Breast epithelium (tissue), 3 donors: ENCODE measurements around the gene DAB2IP.
A peak's percentile ranks its signal among the peaks of the same experiment; 100 is the strongest.

Experiments
- POLR2A ChIP-seq: fragments of 450-650 bp; IDR thresholded peaks from one replicate; pipeline ENCODE4 v1.6.1; 2016; ENCODE audit warnings: antibody characterized with exemption, mild to moderate bottlenecking, moderate library complexity
- TF ChIP-seq, protein P1 (sequence below), 3 donors: fragments of 450-650 bp; IDR thresholded peaks; one replicate each; pipeline ENCODE4 v1.5.1; 2016 to 2017; ENCODE audit warnings: antibody characterized with exemption in 3 of 3, mild to moderate bottlenecking in 3 of 3, moderate library complexity in 3 of 3

- no peak for TF ChIP-seq POLR2A
- TF ChIP-seq, protein P1, sequence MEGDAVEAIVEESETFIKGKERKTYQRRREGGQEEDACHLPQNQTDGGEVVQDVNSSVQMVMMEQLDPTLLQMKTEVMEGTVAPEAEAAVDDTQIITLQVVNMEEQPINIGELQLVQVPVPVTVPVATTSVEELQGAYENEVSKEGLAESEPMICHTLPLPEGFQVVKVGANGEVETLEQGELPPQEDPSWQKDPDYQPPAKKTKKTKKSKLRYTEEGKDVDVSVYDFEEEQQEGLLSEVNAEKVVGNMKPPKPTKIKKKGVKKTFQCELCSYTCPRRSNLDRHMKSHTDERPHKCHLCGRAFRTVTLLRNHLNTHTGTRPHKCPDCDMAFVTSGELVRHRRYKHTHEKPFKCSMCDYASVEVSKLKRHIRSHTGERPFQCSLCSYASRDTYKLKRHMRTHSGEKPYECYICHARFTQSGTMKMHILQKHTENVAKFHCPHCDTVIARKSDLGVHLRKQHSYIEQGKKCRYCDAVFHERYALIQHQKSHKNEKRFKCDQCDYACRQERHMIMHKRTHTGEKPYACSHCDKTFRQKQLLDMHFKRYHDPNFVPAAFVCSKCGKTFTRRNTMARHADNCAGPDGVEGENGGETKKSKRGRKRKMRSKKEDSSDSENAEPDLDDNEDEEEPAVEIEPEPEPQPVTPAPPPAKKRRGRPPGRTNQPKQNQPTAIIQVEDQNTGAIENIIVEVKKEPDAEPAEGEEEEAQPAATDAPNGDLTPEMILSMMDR (IDR thresholded peaks at IDR 0.05), result peak; percentile 58 to 88 (median 78)
These were observed 35.6 kb downstream of the DAB2IP start for GRCh38 chr9:121686930-121687541.
